Activated CD4-positive, alpha-beta T cell treated with anti-CD3 and anti-CD28 coated beads, Interleukin-2, Interleukin-6, amounts not matched to agents 100 ng/mL and 50 ng/mL, durations not matched to agents 16 hours and 8 hours (primary cell): ENCODE measurements around the gene CHAD.
"Not testable (repeated sequence)": the region's sequence is repeated elsewhere in the genome, so short reads cannot be mapped to it uniquely, and the experiment has no call there.

ENCODE experiments used
- DNase-seq: peaks from one replicate; pipeline ENCODE4 v3.0.0-alpha.2; 2020

CHAD gene

GRCh38 chr17:50493744-50494143 is 25.1 kb upstream of the CHAD start:
- no peak for DNase-seq

DNA sequence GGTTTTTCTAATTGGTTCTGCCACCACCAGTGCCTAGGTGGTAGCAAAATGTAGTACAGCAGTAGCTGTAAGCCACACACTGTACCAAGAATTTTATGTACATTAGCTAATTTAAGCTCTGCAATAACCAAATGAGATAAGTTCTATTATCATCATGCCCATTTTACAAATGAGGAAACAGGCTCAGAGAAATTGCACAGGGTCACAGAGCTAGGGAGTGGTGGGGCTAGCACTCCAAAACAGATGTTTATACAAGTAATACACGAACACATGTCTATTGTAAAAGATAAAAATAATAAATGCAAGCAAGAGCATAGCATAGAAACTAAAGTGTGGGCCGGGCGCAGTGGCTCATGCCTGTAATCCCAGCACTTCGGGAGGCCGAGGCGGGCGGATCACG is 23.5 kb upstream of the CHAD start:
- DNase-seq: no peak

GRCh38 chr17:50491505-50491904 is 22.8 kb upstream of the CHAD start:
- no peak for DNase-seq

DNA sequence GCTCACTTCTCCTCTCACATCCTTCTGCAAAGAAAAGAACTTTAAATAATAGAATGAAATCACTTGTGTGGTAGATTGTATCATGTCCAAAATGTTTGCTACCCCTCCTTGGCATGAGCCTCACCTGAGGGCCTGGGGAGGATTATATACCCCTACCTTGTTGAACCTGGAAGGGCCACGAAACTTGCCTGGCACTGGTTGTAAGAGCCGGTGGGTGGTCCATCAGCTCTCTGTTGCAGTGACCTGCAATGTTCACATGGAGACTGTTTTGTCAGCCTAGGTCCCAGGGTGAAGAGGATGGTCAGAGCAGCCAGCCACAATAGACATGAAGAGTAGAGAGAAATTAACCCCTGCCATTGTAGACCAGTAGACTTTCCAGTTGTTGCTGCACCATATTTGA is 20.2 kb upstream of the CHAD start:
- no peak for DNase-seq

DNA sequence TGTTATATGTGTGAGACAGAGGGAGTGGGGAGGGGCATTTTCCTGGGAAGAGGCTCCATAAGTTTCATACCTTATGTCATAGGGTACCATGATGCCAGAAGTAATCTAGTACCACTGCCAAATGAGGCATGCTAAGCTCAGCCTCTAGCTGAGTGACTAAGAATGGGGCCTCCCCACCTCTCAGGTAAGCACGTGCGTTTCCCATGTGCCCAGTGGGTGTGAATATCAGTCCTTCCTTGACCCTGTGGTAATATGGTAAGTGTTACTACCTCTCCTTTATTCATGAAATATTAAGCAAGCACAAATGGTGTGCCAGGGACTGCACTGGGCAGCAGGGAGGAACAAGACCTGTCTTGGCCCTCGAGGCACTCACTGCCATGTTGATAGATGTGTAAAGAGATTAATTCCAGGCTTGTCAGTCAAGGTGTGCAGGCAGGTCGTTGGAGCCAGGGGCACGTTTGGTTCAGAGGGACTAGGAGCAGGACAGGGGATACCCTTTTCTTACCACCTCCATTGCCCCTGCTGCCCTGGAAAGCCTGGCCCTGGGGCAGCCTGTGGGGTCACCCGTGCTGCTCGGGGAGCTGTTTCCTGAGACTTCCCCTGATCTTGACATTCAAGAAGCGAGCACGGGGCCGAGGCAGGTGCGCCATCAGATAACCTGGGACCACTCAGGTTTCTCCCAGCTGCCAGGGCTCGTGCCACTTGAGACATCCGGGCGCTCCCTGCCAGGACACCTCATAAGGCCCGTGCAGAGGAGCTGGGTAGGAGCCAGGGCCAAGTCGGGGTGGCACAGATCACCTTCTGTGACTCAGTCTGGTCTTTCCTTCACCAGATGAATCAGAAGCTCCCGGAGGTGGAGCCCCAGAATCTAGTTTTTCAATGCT is 18.8 kb upstream of the CHAD start:
- DNase-seq: no peak

- DNase-seq: no peak
These were observed 15.9 kb upstream of the CHAD start for GRCh38 chr17:50484386-50485155.

- no peak for DNase-seq
These were observed 14.6 kb upstream of the CHAD start for GRCh38 chr17:50483266-50483665.

DNA sequence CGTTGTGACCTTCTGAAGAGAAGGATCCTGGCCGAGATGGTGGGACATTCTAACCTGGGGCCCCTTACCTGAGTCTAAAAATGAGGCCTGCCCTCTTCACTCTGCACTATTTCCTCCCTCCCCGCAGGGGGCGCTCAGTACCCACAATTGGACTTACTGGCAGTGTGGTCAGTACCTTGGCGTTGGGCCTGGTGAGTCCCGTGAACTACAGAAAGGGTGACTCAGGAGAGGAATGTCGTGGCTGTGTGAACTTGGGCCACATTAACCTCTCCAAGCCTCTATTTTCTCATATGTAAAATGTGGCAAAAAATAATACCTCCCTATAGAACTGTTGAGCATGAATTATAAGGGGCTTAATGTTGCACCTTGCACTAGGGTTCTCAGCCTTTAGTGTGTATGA is 13.8 kb upstream of the CHAD start:
- DNase-seq: peak; percentile 88

DNA sequence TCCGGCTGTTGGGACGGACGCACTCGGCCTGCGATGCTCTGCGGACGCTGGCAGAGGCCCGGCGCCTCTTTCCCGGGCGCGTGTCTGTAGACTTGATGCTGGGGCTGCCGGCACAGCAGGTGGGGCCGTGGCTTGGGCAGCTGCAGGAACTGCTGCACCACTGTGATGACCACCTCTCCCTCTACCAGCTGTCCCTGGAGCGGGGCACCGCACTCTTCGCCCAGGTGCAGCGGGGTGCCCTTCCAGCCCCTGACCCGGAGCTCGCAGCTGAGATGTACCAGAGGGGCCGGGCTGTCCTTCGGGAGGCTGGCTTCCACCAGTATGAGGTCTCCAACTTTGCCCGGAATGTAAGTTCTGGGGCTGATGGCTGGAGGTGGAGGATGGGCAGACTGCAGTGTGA is 13.4 kb upstream of the CHAD start:
- no peak for DNase-seq

GRCh38 chr17:50481648-50482047 is 13.0 kb upstream of the CHAD start:
- DNase-seq: no peak

- no peak for DNase-seq
These were observed 12.3 kb upstream of the CHAD start for GRCh38 chr17:50480854-50481490.

DNA sequence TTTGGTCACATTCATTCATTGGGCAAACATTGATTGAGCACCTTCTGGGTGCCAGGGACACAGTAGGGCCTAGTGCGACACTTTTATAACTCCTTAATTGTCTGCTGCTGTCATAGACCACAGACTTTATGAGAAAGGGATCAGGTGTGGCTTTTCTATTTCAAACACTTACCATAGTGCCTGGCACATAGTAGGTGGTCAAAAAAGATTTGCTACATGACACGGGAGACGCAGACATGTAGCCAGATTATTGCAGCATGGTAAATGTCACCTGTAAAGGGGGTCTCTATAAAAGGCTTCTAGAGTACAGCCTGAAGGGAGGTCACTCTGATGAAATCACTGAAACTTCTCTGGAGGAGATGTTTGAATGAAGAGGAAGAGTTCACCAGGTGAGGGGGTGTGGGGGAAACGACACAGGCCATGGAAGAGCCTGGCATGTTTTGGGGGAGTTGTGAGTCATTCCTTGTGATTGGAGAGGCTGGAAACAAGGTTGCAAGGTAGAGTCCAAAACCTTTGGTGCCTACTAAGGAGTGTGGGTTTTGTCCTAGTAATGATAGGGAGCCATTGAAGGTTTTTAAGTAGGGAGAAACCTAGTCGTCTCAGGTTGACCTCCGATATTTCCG is 11.6 kb upstream of the CHAD start:
- DNase-seq: no peak

GRCh38 chr17:50479522-50480141 is 11.0 kb upstream of the CHAD start:
- DNase-seq: peak; percentile 81

- DNase-seq: peak; percentile 92
These were observed 10.0 kb upstream of the CHAD start, which contains the start of gene RSAD1 for GRCh38 chr17:50478391-50479381. Gene RSAD1, plus strand, starts transcription at chr17:50478860. Its CDS starts 25 bp downstream, at chr17:50478885.

DNA sequence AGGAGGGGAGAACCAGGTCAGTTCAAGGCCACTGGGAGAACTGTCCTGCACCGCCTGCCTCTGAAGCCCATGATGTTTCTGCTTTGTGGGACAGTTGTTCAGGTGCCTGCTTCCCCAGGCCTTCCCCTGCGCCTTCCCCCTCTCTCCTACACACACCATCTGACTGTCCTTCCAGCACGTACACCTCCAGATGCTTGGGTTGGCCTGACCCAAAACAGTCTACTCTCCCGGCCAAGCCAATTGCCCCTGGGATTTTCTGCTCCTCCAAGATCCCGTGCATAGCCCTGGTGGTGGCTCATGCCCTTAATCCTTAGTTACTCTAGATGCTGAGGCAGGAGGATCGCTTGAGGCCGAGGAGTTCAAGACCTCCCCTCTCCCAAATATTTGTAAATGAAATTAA is 9.3 kb upstream of the CHAD start:
- DNase-seq: no peak

DNA sequence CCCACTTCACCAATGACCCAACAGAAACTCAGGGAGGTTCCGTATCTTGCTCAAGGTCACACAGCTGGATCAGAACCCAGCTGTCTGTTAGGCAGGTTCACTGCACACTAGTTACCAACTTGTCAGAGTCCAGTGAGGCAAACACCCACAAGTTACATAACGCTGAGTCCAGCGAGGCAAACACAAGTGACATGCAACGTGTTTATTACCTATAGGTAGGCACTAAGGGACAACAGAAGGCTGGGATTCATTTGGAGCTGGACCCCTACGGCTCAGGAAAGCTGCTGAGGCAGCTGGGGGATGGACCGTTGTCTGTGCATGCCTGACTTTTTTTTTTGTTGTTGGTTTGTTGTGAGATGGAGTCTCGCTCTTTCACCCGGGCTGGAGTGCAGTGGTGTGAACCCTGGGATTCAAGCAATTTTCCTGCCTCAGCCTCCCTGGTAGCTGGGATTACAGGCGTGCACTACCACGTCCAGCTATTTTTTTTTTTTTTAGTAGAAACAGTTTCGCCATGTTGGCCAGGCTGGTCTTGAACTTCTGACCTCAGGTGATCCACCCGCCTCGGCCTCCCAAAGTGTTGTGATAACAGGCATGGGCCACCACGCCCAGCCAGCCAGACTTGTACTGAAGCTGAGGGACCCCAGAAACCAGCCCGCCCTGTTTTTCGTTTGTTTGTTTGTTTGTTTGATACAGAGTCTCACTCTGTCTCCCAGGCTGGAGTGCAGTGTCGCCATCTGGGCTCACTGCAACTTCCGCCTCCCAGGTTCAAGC is 8.1 kb upstream of the CHAD start:
- no peak for DNase-seq

DNA sequence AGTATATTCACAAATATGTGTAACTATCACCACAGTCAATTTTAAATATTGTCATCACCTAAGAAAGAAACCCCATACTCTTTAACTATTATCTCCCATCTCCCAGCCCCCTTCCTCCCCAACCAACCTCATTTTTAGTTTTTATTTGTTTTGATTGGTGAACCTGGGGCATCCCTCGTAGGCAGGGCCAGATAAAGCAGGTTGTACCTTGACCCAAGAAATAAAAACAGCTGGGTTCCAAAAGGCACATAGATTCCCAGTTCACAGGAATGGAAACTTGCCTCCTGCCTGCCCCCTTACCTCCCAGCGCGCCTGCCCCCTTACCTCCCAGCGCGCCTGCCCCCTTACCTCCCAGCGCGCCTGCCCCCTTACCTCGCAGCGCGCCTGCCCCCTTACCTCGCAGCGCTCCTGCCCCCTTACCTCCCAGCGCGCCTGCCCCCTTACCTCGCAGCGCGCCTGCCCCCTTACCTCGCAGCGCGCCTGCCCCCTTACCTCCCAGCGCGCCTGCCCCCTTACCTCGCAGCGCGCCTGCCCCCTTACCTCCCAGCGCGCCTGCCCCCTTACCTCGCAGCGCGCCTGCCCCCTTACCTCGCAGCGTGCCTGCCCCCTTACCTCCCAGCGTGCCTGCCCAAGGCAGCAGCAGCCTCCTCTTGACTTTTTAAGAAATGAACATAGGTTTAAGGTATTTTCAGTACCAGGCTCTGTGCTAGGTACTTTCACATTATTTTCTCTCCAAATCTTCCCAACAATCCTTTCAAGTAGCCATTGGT is 7.3 kb upstream of the CHAD start:
- DNase-seq: not testable (repeated sequence)

DNA sequence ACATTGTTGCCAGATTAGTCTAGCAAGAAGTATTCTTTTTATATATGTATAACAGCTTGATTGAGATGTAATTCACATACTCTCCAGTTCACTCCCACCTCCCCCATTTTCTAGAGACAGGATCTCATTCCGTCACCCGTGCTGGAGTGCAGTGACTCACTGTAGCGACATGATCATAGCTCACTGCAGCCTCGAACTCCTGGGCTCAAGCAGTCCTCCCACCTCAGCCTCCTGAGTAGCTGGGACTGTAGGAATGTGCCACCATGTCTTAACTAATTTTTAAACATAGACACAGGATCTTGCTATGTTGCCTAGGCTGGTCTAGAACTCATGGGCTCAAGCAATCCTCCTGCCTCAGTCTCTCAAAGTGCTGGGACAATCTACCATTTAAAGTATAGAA is 6.7 kb upstream of the CHAD start:
- no peak for DNase-seq

DNA sequence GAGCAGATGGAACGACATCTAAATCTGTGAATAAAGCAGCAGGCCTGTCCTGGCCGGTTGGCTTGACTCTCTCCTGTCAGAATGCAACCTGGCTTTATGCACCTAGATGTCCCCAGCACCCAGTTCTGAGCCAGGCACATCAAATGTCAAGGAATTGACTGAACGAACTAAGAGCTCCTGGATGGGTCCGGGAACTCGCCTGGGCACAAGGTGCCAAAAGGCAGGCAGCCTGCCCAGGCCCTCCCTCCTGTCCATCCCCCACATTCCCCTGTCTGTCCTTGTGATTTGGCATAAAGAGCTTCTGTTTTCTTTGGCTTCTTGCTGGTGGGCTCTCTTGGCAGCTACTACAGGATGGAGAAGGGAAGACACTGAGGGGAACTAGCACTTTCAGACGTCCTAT is 5.8 kb upstream of the CHAD start:
- DNase-seq: no peak

- DNase-seq: no peak
These were observed 5.2 kb upstream of the CHAD start for GRCh38 chr17:50473901-50474300.
